GM12891 (cell line): ENCODE measurements around the gene SND1.

Experiments used
- PAX5 ChIP-seq: IDR thresholded peaks from 2 replicates; pipeline ENCODE4 v1.6.1; 2011; ENCODE audit warnings: low read length, moderate library complexity, mild to moderate bottlenecking; ENCODE audit not compliant: insufficient read depth, severe bottlenecking
- POLR2A ChIP-seq: IDR thresholded peaks from 2 replicates; pipeline ENCODE4 v1.6.1; 2011; ENCODE audit warnings: low read depth, low read length, control low read depth
- POLR2AphosphoS5 ChIP-seq: IDR thresholded peaks from 2 replicates; pipeline ENCODE4 v1.6.1; 2011; ENCODE audit warnings: low read depth, low read length, control low read depth
- POU2F2 ChIP-seq: IDR thresholded peaks from 2 replicates; pipeline ENCODE4 v1.6.1; 2011; ENCODE audit warnings: low read depth, mild to moderate bottlenecking, control low read depth, low read length, moderate library complexity
- SPI1 ChIP-seq: IDR thresholded peaks from 2 replicates; pipeline ENCODE4 v1.6.1; 2011; ENCODE audit warnings: low read depth, low read length, control low read depth
- TAF1 ChIP-seq: IDR thresholded peaks from 2 replicates; pipeline ENCODE4 v1.6.1; 2011; ENCODE audit warnings: low read depth, low read length, control low read depth

- TF ChIP-seq POLR2A (no peak), SPI1 (no peak), POLR2AphosphoS5 (no peak), TAF1 (no peak), PAX5 (no peak), POU2F2 (no peak)
These were observed 484.2 kb downstream of the SND1 start for GRCh38 chr7:128136215-128136597.
